AG09319 (cell line): Measurements from ENCODE around the gene DNAI2.

Source experiments
- DNase-seq: peaks from one replicate; pipeline ENCODE4 v3.0.0-alpha.2; 2010; ENCODE audit warnings: low read depth; ENCODE audit errors: extremely low read depth
- TF ChIP-seq, protein P1 (sequence below): IDR thresholded peaks from 2 replicates; pipeline ENCODE4 v1.5.1; 2011; ENCODE audit warnings: low read depth, mild to moderate bottlenecking, inconsistent platforms, low read length, moderate library complexity

Gene DNAI2

DNA sequence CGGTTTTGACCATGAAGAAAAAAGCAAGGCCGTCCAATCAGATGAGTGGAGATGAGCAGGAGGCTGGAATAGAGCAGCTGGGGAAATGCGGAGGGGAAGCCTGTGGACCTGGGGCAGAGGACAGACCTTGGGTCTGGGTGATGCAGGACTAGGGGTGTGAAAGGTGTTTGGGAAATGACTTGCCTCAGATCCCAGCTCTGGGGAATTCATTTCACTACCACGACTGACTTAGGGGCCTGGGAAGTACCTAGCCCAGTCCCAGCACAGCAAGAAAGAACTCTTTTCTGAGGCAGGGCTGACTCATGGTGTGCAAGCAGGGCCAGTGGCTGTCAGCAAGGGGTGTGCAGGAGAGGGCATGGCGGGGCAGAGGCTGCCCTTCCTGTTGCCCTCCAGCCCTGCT, 14.8 kb downstream of the DNAI2 start:
- no peak for DNase-seq
- TF ChIP-seq, protein P1, sequence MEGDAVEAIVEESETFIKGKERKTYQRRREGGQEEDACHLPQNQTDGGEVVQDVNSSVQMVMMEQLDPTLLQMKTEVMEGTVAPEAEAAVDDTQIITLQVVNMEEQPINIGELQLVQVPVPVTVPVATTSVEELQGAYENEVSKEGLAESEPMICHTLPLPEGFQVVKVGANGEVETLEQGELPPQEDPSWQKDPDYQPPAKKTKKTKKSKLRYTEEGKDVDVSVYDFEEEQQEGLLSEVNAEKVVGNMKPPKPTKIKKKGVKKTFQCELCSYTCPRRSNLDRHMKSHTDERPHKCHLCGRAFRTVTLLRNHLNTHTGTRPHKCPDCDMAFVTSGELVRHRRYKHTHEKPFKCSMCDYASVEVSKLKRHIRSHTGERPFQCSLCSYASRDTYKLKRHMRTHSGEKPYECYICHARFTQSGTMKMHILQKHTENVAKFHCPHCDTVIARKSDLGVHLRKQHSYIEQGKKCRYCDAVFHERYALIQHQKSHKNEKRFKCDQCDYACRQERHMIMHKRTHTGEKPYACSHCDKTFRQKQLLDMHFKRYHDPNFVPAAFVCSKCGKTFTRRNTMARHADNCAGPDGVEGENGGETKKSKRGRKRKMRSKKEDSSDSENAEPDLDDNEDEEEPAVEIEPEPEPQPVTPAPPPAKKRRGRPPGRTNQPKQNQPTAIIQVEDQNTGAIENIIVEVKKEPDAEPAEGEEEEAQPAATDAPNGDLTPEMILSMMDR, result no peak

DNA sequence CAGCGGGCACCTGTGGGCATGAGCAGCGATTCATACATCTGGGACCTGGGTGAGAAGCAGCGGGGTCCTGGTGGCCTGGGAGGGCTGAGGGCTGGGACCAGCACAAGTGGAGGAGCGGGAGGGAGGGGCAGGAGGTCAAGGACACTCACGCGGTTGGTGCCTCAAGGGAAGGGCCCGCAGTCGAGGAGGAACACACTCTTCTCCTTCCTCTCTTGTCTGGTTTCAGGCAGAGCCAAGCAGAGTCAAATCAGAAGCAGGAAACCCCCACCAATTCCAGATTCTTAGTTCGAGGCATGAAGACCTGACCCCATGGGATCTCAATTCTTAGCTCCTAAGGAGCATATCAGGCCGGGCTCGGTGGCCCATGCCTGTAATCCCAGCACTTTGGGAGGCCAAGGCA, 15.7 kb downstream of the DNAI2 start:
- TF ChIP-seq, protein P1, result no peak
- no peak for DNase-seq

DNA sequence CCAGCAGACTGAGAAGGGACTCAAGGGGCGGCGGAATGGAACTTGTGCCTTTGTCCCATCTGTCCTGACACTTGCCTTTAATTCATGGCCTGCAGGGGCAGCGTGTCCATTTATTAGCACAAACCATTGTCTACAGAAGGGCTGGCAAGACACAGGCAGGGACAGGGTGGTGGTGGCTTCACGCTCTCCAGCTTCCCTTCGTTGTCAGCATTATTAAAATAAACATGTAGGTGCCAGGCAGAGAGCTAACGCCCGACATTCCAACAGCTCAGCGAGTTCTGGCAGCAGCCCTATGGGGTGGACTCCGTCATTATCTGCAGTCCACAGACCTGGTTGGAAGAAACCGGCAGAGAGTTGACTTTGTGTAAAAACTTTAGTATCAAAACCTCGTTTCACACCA, 16.3 kb downstream of the DNAI2 start:
- DNase-seq, result no peak

DNA sequence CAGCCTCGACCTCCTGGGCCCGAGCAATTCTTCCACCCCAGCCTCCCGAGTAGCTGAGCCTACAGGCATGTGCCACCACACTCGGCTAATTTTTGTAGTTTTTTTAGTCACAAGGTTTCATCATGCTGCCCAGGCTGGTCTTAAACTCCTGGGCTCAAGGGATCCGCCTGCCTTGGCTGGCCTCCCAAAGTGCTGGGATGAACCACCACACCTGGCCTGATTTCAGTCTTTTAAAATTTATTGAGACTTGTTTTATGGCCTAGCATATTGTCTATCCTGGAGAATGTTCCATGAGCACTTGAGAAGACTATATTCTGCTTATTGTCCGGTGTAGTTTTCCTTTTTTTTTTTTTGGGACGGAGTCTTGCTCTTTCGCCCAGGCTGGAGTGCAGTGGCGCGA, 18.5 kb downstream of the DNAI2 start:
- no peak for DNase-seq
- TF ChIP-seq, protein P1, result no peak

More for the DNA sequence above, 16.3 kb downstream of the DNAI2 start:
- TF ChIP-seq, protein P1, result no peak

DNA sequence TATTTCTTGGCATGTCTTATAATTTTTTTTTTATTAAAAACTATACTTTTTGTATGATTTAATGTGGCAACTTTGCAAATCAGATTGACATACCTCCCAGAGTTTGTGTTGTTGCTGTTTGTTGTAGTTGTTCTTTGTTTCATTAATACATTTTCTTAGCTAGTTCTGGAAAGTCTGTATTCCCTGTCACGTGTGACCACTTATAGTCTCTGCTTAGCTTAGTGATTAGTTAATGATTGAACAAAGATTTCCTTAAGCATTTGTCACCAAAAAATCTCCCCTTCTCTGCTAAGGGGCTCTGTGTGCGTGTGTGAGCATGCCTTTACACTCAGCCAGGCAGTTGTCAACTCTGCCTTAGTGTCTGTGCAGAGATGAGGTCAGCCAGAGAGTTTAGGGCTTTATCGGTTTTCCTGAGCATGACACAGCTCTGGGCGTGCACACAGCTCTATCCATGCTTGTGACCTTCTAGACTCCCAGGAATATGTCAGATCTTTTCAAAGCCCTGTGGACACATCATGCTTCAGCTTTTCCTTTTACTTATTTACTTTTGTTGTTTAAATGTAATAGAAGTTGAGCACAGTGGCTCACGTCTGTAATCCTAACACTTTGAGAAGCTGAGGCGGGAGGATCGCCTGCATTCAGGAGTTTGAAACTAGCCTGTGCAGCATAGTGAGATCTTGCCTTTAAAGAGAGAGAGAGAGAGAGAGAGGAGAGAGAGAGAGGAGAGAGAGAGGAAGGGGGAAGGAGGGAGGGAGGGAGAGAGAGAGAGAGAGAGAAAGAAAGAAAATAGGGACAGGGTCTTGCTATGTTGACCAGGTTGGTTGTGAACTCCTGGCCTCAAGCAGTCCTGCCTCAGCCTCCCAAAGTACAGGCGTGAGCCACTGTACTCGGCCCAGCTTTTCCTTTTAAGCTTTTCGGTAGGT, 21.9 kb downstream of the DNAI2 start:
- TF ChIP-seq, protein P1, result no peak
- DNase-seq, result no peak

DNA sequence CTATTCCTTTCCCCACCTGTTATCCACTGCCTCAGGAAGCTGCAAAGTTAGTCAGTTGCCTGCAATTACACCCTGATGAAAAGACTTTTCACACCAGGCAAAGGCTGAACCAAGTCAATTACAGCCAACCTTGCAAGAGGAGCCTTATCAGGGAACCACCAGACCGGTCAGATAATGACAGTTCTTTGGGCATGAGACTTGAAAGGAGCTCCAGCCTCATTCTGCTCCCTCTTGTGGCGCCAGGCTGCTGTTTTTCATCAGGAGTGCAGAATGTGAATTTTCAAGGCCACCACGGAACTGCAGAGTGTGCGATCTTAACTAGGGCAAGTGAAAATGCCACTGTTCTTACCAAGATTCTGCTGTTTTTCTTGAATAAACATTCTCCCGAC, 22.5 kb downstream of the DNAI2 start:
- DNase-seq, result peak; percentile 8
- TF ChIP-seq, protein P1, result peak; percentile 60

DNA sequence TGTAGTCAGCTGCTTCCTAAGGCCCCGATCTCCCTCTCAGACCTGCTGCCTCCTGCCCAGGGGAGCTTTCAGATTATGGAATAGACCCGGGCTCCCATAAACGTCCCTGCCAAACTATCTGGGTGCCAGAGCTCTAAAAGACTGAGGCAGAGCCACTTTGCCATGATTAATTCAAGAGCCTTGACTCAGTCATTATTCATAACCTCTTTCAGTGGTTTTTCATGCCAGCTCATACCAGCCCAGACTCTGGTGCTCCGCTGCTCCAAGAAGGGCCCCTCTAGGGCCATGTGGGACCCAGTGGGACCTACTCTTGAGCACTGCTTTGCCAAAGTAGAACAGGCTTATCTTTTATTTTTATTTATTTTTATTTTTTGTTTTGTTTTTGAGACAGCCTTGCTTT, 23.9 kb downstream of the DNAI2 start:
- no peak for DNase-seq
- TF ChIP-seq, protein P1, result no peak
